HS-5 (cell line): Measurements from ENCODE around the gene OR10G7.
"Not testable (repeated sequence)": the region's sequence is repeated elsewhere in the genome, so short reads cannot be mapped to it uniquely, and the experiment has no call there.

ENCODE experiments used
- DNase-seq: peaks from one replicate; pipeline ENCODE4 v3.0.0-alpha.2; 2012; ENCODE audit warnings: low read depth

The OR10G7 gene

GRCh38 chr11:124043420-124043819 is 2.3 kb upstream of the OR10G7 start:
- DNase-seq: no peak

GRCh38 chr11:124039557-124039956 is 1.6 kb downstream of the OR10G7 start:
- DNase-seq: no peak

- DNase-seq: no peak
Measured at GRCh38 chr11:124036666-124037065, 4.5 kb downstream of the OR10G7 start.

GRCh38 chr11:124026498-124026897 is 14.6 kb downstream of the OR10G7 start, which contains the start of gene OR10G8:
Gene OR10G8, plus strand, starts transcription at chr11:124026798. Its CDS starts 2,825 bp downstream, at chr11:124029623.
- DNase-seq: no peak

- DNase-seq: not testable (repeated sequence)
Measured at GRCh38 chr11:124015837-124016236, 25.3 kb downstream of the OR10G7 start.

- no peak for DNase-seq
Measured at GRCh38 chr11:124012697-124013096, 28.4 kb downstream of the OR10G7 start, which contains the start of gene OR10G4. Gene OR10G4, plus strand, starts transcription at chr11:124012997. Its CDS starts 2,578 bp downstream, at chr11:124015575.

GRCh38 chr11:123995119-123995518 is 46.0 kb downstream of the OR10G7 start, which contains the start of gene OR10G6:
Gene OR10G6, minus strand, starts transcription at chr11:123995161. Its CDS starts 0 bp downstream, at chr11:123995161.
- no peak for DNase-seq
